Gastrocnemius medialis (tissue), 4 donors: ENCODE data around the gene LDLRAP1. TPM values are rescaled to one million over a fixed set of nuclear protein-coding genes. Genes with fewer than 3 reads are reported as not detected.

Experiments
- ATAC-seq, 2 donors: fragments of 150-250 bp; one replicate each; pipeline ENCODE4 v1.9.1; 2016
- DNase-seq, 2 donors: peaks; one replicate each; pipeline ENCODE4 v3.0.0-alpha.2; 2019
- H3K27ac ChIP-seq, 4 donors: fragments of 200-600 bp; sonication (generic); 1 replicate in 1 of 4; 2 replicates in 3 of 4; pipeline ENCODE4 v1.5.1; 2016 to 2018; ENCODE audit warnings: mild to moderate bottlenecking in 2 of 4, moderate library complexity in 1 of 4
- H3K27me3 ChIP-seq, 3 donors: fragments of 200-600 bp; sonication (generic) in 2 of 3; 1 replicate in 1 of 3; 2 replicates in 2 of 3; pipeline versions ENCODE4 v1.5.1 to v1.6.0; 2016 to 2019; ENCODE audit warnings: mild to moderate bottlenecking in 1 of 3, moderate library complexity in 1 of 3
- H3K36me3 ChIP-seq, 2 donors: fragments of 200-600 bp; sonication (generic) in 1 of 2; one replicate each; pipeline ENCODE4 v1.5.1; 2017 to 2018
- H3K4me1 ChIP-seq, 2 donors: fragments of 200-600 bp; sonication (generic) in 1 of 2; one replicate each; pipeline ENCODE4 v1.5.1; 2016 to 2017; ENCODE audit warnings: mild to moderate bottlenecking in 2 of 2
- H3K4me3 ChIP-seq, 4 donors: fragments of 200-600 bp; sonication (generic) in 3 of 4; 1 replicate in 1 of 4; 2 replicates in 3 of 4; pipeline ENCODE4 v1.5.1; 2016 to 2019; ENCODE audit warnings: mild to moderate bottlenecking in 2 of 4
- H3K9me3 ChIP-seq, 3 donors: fragments of 200-600 bp; sonication (generic) in 2 of 3; 1 replicate in 1 of 3; 2 replicates in 2 of 3; pipeline ENCODE4 v1.5.1; 2016 to 2019
- POLR2A ChIP-seq, 2 donors: fragments of 450-650 bp; IDR thresholded peaks; one replicate each; pipeline ENCODE4 v1.6.1; 2017; ENCODE audit warnings: antibody characterized with exemption in 2 of 2, mild to moderate bottlenecking in 2 of 2, moderate library complexity in 2 of 2
- in situ Hi-C, 4 donors: fragments of 200-750 bp; cut with MboI; loops; one replicate each; pipeline versions ENCODE4 v1.15.0 to v1.8.0; 2017; ENCODE audit warnings: low sequenced_read_pairs in 4 of 4
- intact Hi-C: fragments of 100-400 bp; cut with DNase I; formaldehyde crosslinking; loops from one replicate; pipeline ENCODE4 v1.15.1; 2023; ENCODE audit warnings: low total_unique reads
- total RNA-seq, 4 donors: library from RNA; depleted of rRNA; stranded (reverse); fragments of >200 nt; gene quantifications; one replicate each; pipeline versions ENCODE4 v1.1.0 to v1.2.3, GENCODE V29; 2016
- TF ChIP-seq, protein P1 (sequence below), 5 experiments: fragments of 450-650 bp in 3 of 5; fragments of 200-600 bp in 2 of 5; sonication (generic) in 2 of 5; IDR thresholded peaks in 4 of 5; conservative IDR thresholded peaks in 1 of 5; 1 replicate in 4 of 5; 2 replicates in 1 of 5; pipeline ENCODE4 v1.5.1; 2016 to 2019; ENCODE audit warnings: antibody characterized with exemption in 5 of 5, mild to moderate bottlenecking in 3 of 5, moderate library complexity in 3 of 5

LDLRAP1 gene
- total RNA-seq, 4 donors from 2014 or later: 10.0 to 17.9 (median 14.2) TPM

DNA sequence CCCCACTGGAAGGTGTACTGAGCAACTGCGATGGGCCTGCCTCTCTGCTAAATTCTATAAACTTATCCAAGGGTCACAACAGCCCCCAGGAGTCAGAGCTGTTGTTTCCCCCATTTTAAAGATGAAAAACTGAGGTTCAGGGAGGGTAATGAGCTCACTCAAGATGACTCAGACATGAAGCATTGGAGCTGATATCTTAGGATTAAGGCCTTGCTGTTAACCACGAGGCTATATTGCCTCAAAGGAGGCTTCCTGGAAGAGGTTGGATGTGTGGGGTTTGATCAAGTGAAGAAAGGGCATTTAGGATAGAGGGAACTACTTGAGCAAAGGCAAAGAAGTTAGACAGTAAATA, 6.7 kb downstream of the LDLRAP1 start:
- no peaks in the 10 kb centered on the region for H3K36me3 ChIP-seq
- H3K9me3 ChIP-seq: no peaks in the 10 kb centered on the region
- H3K4me1 ChIP-seq: peaks cover 74 to 79% of the 10 kb centered on the region in 2 donors
- no peak overlapping the region for H3K4me3 ChIP-seq
- no peak for DNase-seq
- no peak for ATAC-seq
- TF ChIP-seq, protein P1, sequence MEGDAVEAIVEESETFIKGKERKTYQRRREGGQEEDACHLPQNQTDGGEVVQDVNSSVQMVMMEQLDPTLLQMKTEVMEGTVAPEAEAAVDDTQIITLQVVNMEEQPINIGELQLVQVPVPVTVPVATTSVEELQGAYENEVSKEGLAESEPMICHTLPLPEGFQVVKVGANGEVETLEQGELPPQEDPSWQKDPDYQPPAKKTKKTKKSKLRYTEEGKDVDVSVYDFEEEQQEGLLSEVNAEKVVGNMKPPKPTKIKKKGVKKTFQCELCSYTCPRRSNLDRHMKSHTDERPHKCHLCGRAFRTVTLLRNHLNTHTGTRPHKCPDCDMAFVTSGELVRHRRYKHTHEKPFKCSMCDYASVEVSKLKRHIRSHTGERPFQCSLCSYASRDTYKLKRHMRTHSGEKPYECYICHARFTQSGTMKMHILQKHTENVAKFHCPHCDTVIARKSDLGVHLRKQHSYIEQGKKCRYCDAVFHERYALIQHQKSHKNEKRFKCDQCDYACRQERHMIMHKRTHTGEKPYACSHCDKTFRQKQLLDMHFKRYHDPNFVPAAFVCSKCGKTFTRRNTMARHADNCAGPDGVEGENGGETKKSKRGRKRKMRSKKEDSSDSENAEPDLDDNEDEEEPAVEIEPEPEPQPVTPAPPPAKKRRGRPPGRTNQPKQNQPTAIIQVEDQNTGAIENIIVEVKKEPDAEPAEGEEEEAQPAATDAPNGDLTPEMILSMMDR (IDR thresholded peaks at IDR 0.05 in 4 of 5, conservative IDR thresholded peaks at IDR 0.05 in 1 of 5): no peak
- no peak for TF ChIP-seq POLR2A (IDR thresholded peaks at IDR 0.05)
- in situ Hi-C loops: no loop called here
- intact Hi-C loops: loop anchor here (2.0 kb wide), 1 partner anchor 17 kb away; no protein-coding TSS in a partner anchor
- H3K27ac ChIP-seq: peak overlapping the region; percentile 80 to 90 (median 81)
- no peaks in the 10 kb centered on the region for H3K27me3 ChIP-seq

GRCh38 chr1:25550683-25551310, 7.4 kb downstream of the LDLRAP1 start:
- ATAC-seq (no peak), DNase-seq (no peak)
- TF ChIP-seq, protein P1 (IDR thresholded peaks at IDR 0.05 in 4 of 5, conservative IDR thresholded peaks at IDR 0.05 in 1 of 5): no peak
- TF ChIP-seq POLR2A (IDR thresholded peaks at IDR 0.05): no peak
- Histone ChIP-seq H3K4me3 (no peak overlapping the region), H3K4me1 (peaks cover 70 to 77% of the 10 kb centered on the region in 2 donors), H3K36me3 (no peaks in the 10 kb centered on the region), H3K27me3 (no peaks in the 10 kb centered on the region), H3K27ac (peak overlapping the region; percentile 80 to 90 (median 81)), H3K9me3 (no peaks in the 10 kb centered on the region)
- intact Hi-C loops (loop anchor here (2.0 kb wide), 1 partner anchor 16 kb away; no protein-coding TSS in a partner anchor), in situ Hi-C loops (no loop called here)

DNA sequence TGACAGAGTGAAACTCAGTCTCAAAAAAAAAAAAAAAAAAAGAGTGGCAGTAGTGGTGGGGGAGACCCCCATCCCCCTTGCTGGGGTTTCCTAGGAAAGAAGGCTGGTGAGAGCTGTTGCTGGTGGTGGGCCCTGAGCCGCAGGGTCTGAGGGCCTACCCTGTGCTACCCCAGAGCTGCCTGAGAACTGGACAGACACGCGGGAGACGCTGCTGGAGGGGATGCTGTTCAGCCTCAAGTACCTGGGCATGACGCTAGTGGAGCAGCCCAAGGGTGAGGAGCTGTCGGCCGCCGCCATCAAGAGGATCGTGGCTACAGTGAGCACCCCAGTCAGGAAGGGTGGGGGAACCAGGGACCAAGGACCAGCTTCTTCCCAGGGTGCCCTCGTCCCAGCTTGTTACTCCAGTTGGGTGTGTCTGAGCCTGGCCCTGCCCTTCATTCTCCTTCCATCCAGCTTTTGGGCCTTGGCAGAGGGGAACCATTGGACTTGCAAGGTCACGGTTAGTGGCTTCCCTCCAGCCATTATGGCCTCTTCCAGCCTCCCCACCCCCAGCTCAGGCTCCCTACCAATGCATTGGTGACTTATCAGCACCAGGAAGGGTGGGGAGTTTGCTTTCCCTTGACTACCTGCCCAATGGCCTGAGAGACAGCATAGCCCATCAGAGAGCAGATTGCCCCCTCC, 10.5 kb downstream of the LDLRAP1 start:
- intact Hi-C loops (no loop called here), in situ Hi-C loops (no loop called here)
- Histone ChIP-seq H3K36me3 (no peaks in the 10 kb centered on the region), H3K9me3 (no peaks in the 10 kb centered on the region), H3K27me3 (no peaks in the 10 kb centered on the region), H3K4me3 (no peak overlapping the region), H3K4me1 (peaks cover 68 to 69% of the 10 kb centered on the region in 2 donors), H3K27ac (peak overlapping the region in 3 of 4 donors; percentile 15 to 35 (median 31))
- ATAC-seq: no peak
- TF ChIP-seq POLR2A (IDR thresholded peaks at IDR 0.05): no peak
- DNase-seq: no peak

- H3K4me1 ChIP-seq: peaks cover 63 to 64% of the 10 kb centered on the region in 2 donors
- no peaks in the 10 kb centered on the region for H3K9me3 ChIP-seq
- in situ Hi-C loops: no loop called here
- H3K36me3 ChIP-seq: no peaks in the 10 kb centered on the region
- DNase-seq (no peak), ATAC-seq (no peak)
- intact Hi-C loops: no loop called here
- peak overlapping the region in 3 of 4 donors; percentile 2 to 31 (median 15) for H3K27ac ChIP-seq
- H3K4me3 ChIP-seq: no peak overlapping the region
- H3K27me3 ChIP-seq: no peaks in the 10 kb centered on the region
- TF ChIP-seq, protein P1 (IDR thresholded peaks at IDR 0.05 in 4 of 5, conservative IDR thresholded peaks at IDR 0.05 in 1 of 5): no peak
These were observed 11.0 kb downstream of the LDLRAP1 start for GRCh38 chr1:25554430-25554780.

GRCh38 chr1:25554886-25555752, 11.7 kb downstream of the LDLRAP1 start:
- Histone ChIP-seq H3K36me3 (no peaks in the 10 kb centered on the region), H3K27ac (peak overlapping the region in 3 of 4 donors; percentile 2 to 31 (median 26)), H3K27me3 (no peaks in the 10 kb centered on the region), H3K9me3 (no peaks in the 10 kb centered on the region), H3K4me3 (no peak overlapping the region), H3K4me1 (peaks cover 56 to 57% of the 10 kb centered on the region in 2 donors)
- DNase-seq: no peak
- TF ChIP-seq POLR2A (IDR thresholded peaks at IDR 0.05): no peak
- TF ChIP-seq, protein P1 (IDR thresholded peaks at IDR 0.05 in 4 of 5, conservative IDR thresholded peaks at IDR 0.05 in 1 of 5): no peak
- ATAC-seq: no peak
- in situ Hi-C loops (no loop called here), intact Hi-C loops (no loop called here)
